ENCODE results near the gene CRLF1.

The CRLF1 gene

DNA sequence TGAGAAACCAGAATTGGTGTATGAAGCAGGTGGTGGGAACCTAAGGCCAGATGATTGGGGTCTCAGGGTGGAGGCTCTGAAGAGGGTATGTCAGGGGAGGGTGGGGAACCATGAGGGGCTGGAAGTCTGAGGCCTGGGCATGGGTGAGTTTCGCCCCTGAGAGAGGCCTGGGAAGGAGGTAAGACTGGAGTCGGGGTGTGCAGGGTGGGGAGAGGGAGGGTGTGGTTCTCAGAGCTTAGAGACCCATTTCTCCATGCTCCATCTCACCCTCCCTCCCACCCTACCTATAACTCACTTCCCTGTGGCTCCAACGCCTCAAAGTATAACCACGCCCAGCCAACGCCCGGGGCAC lies 29.2 kb upstream of the CRLF1 start:
- H3K36me3 ChIP-seq (ENCODE audit: control insufficient read depth, insufficient read depth, low read length) = no peaks in the 10 kb centered on the region
- H3K27me3 ChIP-seq (ENCODE audit: control insufficient read depth, insufficient read depth, low read length) = peaks cover 12% of the 10 kb centered on the region
- no peak overlapping the region for H3K4me3 ChIP-seq (ENCODE audit: low read depth, low read length)
- no peak overlapping the region for H3K9ac ChIP-seq (ENCODE audit: low read length)
- 0 out of 2 replicates have a peak, but pooled peaks cover 4% of the 10 kb centered on the region for H3K4me1 ChIP-seq (ENCODE audit: control insufficient read depth, insufficient read depth, low read length)
- H3K9me3 ChIP-seq (ENCODE audit: control insufficient read depth, insufficient read depth, low read depth, low read length) = no peaks in the 10 kb centered on the region
- no peak overlapping the region for H3K27ac ChIP-seq (ENCODE audit: low read depth, low read length)

DNA sequence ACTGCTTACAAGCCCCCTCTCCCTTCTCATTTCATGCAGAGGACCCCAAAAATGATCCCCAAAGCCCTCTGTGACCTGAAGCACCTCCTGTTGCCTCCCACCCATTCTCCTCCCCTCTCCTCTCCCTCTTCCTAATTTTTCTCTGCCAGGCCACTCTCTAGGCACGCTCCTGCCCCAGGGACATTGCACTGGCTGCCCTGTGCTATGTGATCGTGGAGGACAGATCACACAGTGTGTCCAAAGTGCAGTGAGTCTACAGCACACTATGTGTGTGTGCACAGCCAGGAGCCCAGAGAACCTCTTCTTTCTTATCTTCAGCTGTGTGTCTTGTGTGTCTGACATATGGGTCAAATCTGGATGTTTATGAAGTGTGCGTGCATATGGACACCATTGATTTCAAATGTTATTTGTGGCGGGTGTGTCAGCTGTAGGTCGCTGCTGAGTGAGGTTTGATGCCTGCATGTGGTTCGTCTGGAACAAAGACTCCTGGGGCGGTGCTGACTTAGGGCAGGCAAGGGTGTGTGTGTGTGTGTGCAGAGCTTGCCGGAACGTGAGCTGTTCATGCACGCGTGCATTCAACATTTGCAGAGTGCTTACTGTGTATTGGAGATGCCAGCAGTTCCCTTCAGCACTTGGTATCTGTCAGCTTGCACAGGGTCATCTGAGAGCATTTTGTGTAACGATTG lies 28.2 kb upstream of the CRLF1 start:
- H3K36me3 ChIP-seq (ENCODE audit: control insufficient read depth, insufficient read depth, low read length) = no peaks in the 10 kb centered on the region
- no peak overlapping the region for H3K4me3 ChIP-seq (ENCODE audit: low read depth, low read length)
- H3K27me3 ChIP-seq (ENCODE audit: control insufficient read depth, insufficient read depth, low read length) = peaks cover 12% of the 10 kb centered on the region
- H3K27ac ChIP-seq (ENCODE audit: low read depth, low read length) = no peak overlapping the region
- no peaks in the 10 kb centered on the region for H3K9me3 ChIP-seq (ENCODE audit: control insufficient read depth, insufficient read depth, low read depth, low read length)
- H3K9ac ChIP-seq (ENCODE audit: low read length) = no peak overlapping the region
- H3K4me1 ChIP-seq (ENCODE audit: control insufficient read depth, insufficient read depth, low read length) = 0 out of 2 replicates have a peak, but pooled peaks cover 4% of the 10 kb centered on the region

DNA sequence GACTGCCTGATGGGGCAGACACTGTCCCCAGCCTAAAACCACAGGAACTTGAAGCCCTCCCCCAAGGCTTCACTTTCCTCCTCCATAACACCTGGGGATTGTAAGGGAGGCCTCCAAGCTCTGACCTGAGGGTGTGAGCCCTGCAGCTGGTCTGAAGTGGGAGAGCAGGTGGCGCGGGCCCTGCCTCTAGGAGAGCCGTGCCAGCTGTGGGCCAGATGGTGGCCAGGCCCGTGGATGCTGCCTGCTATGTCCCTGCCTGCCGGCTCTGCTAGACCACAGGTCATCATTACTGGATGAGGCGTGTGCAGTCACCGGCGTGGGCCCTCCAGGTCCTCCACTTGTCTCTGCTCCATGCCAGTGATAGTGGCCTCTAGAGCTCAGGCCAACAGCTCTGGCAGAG lies 26.7 kb upstream of the CRLF1 start:
- peaks cover 17% of the 10 kb centered on the region for H3K27me3 ChIP-seq (ENCODE audit: control insufficient read depth, insufficient read depth, low read length)
- H3K9ac ChIP-seq (ENCODE audit: low read length) = no peak overlapping the region
- no peaks in the 10 kb centered on the region for H3K36me3 ChIP-seq (ENCODE audit: control insufficient read depth, insufficient read depth, low read length)
- no peak overlapping the region for H3K4me3 ChIP-seq (ENCODE audit: low read depth, low read length)
- H3K9me3 ChIP-seq (ENCODE audit: control insufficient read depth, insufficient read depth, low read depth, low read length) = no peaks in the 10 kb centered on the region
- H3K27ac ChIP-seq (ENCODE audit: low read depth, low read length) = no peak overlapping the region
- 0 out of 2 replicates have a peak, but pooled peaks cover 4% of the 10 kb centered on the region for H3K4me1 ChIP-seq (ENCODE audit: control insufficient read depth, insufficient read depth, low read length)

DNA sequence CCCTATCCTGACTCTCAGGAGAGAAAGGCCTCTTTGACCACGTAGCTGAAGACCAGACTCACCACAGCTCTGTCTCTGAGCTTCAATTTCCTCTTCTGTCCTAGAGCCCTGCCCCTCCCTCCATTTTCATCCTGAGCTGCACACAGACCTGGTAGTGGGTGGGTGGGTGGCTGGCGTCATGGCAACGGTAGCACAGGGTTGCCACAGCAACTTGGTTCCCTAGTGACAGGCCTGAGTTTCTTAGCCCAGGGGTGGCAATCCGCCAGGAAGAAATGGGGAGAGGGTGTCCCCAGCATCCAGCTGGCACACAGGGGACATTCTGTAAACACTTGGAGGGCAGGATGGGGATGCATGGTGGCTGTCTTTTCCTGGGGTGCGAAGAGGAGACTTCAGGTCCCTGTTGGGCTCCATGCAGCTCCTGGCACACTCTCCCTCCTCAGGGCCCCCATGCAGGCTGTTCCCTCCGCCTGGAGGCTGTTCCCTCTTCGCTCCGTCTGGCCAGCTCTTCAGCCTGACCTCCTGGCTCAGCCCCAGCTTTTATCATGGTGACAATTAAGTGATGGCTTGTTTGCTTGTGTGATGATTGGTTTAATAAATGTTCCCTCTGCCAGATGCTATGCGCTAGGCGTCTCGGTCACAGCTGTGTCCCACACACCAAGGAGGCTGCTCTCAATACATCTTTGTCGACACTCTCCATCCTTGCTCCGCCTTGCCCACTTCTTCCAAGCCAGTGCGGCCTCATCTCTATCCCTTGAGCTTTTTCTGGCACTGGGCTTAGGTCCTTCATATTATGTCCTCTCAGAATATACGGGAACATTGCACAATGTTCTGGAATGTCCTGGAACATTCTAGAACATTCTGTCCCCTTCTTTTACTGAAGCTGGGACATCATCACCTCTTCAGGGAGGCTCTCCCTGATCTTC lies 22.8 kb upstream of the CRLF1 start:
- Histone ChIP-seq H3K9me3 (ENCODE audit: control insufficient read depth, insufficient read depth, low read depth, low read length) (no peaks in the 10 kb centered on the region), H3K4me1 (ENCODE audit: control insufficient read depth, insufficient read depth, low read length) (no peaks in the 10 kb centered on the region), H3K27ac (ENCODE audit: low read depth, low read length) (no peak overlapping the region), H3K36me3 (ENCODE audit: control insufficient read depth, insufficient read depth, low read length) (no peaks in the 10 kb centered on the region), H3K4me3 (ENCODE audit: low read depth, low read length) (no peak overlapping the region), H3K27me3 (ENCODE audit: control insufficient read depth, insufficient read depth, low read length) (peaks cover 7% of the 10 kb centered on the region; the same call in 1 of the 2 replicates), H3K9ac (ENCODE audit: low read length) (no peak overlapping the region)

DNA sequence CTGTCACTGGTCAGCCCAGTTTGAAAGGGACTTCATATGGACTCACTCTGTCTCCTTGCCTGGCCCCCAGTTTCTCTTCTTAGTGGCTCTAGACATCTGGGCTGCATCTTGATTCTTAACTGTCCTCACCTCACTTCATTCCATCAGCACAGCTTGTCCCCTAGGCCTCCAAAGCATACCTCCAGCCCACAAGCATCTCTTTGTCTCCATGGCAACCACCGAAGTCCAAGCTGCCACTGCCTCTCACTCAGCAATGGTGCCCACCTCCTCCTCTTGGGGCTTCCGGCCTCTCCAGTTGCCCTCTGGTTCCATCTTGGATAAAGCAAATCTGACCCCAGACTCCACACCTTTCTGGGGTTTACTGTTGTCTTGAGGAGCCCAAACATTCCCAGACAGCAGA lies 20.3 kb upstream of the CRLF1 start:
- Histone ChIP-seq H3K27me3 (ENCODE audit: control insufficient read depth, insufficient read depth, low read length) (peaks cover 7% of the 10 kb centered on the region; the same call in 1 of the 2 replicates), H3K4me1 (ENCODE audit: control insufficient read depth, insufficient read depth, low read length) (no peaks in the 10 kb centered on the region), H3K27ac (ENCODE audit: low read depth, low read length) (no peak overlapping the region), H3K36me3 (ENCODE audit: control insufficient read depth, insufficient read depth, low read length) (no peaks in the 10 kb centered on the region), H3K9ac (ENCODE audit: low read length) (no peak overlapping the region), H3K9me3 (ENCODE audit: control insufficient read depth, insufficient read depth, low read depth, low read length) (no peaks in the 10 kb centered on the region), H3K4me3 (ENCODE audit: low read depth, low read length) (no peak overlapping the region)

DNA sequence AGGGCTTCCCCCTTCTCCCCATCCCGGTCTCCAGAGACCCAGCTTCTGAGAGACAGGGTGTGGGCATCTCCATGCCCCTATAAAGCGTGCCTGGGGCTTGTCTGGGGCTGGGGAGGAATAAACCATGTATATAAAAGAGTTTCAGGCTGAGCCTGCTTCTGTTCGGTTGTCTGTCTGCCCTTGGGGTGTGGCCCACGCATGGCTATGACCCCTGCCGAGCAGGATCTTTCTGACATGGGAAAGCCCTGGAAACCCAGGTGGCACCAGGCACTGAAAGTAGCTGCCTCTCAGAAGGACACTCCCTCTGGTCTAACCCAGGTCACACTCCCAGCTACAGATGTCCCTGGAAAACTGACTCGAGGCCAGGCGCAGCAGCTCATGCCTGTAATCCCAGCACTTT lies 14.3 kb upstream of the CRLF1 start:
- Histone ChIP-seq H3K4me1 (ENCODE audit: control insufficient read depth, insufficient read depth, low read length) (no peaks in the 10 kb centered on the region), H3K4me3 (ENCODE audit: low read depth, low read length) (no peak overlapping the region), H3K9ac (ENCODE audit: low read length) (no peak overlapping the region), H3K9me3 (ENCODE audit: control insufficient read depth, insufficient read depth, low read depth, low read length) (no peaks in the 10 kb centered on the region), H3K36me3 (ENCODE audit: control insufficient read depth, insufficient read depth, low read length) (no peaks in the 10 kb centered on the region), H3K27me3 (ENCODE audit: control insufficient read depth, insufficient read depth, low read length) (peaks cover 20% of the 10 kb centered on the region), H3K27ac (ENCODE audit: low read depth, low read length) (no peak overlapping the region)

DNA sequence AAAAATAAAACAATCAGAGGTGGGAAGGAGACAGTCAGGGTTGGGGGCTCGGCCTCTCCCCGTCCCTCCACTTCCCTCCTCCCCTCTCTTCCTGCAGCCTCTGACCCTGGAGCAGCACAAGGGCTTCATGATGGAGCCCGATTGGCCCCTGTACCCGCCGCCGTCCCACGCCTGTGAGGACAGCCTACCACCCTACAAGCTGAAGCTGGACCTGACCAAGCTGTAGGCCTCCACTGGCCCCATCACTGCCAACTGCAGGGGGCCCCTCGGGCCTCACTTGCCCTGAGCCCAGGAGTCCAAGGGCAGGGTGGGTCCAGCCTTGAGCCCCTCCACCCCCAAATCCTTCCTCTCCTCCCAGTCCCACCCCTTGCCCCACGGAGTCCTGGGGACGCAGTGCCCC lies 13.7 kb upstream of the CRLF1 start:
- H3K4me1 ChIP-seq (ENCODE audit: control insufficient read depth, insufficient read depth, low read length) = no peaks in the 10 kb centered on the region
- no peak overlapping the region for H3K9ac ChIP-seq (ENCODE audit: low read length)
- no peak overlapping the region for H3K27ac ChIP-seq (ENCODE audit: low read depth, low read length)
- no peak overlapping the region for H3K4me3 ChIP-seq (ENCODE audit: low read depth, low read length)
- peaks cover 26% of the 10 kb centered on the region for H3K27me3 ChIP-seq (ENCODE audit: control insufficient read depth, insufficient read depth, low read length)
- no peaks in the 10 kb centered on the region for H3K9me3 ChIP-seq (ENCODE audit: control insufficient read depth, insufficient read depth, low read depth, low read length)
- H3K36me3 ChIP-seq (ENCODE audit: control insufficient read depth, insufficient read depth, low read length) = no peaks in the 10 kb centered on the region

DNA sequence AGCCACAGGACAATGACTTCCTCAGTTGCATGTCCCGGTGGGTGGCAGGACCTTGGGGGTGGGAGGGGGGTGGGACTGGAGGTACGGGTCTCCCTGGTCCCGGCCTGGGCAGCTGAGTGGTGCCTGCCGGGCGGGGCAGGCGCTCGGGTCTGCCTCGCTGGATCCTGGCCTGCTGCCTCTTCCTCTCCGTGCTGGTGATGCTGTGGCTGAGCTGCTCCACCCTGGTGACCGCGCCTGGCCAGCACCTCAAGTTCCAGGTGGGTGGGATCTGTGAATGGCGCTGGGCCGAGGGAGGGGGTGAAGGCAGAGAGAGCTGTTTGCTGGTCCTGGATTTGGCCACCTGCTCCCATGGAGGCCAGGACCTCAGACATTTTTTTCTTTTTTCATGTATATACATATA lies 11.6 kb upstream of the CRLF1 start:
- Histone ChIP-seq H3K9me3 (ENCODE audit: control insufficient read depth, insufficient read depth, low read depth, low read length) (no peaks in the 10 kb centered on the region), H3K36me3 (ENCODE audit: control insufficient read depth, insufficient read depth, low read length) (no peaks in the 10 kb centered on the region), H3K4me1 (ENCODE audit: control insufficient read depth, insufficient read depth, low read length) (peaks cover 10% of the 10 kb centered on the region), H3K9ac (ENCODE audit: low read length) (no peak overlapping the region), H3K27me3 (ENCODE audit: control insufficient read depth, insufficient read depth, low read length) (peaks cover 47% of the 10 kb centered on the region), H3K4me3 (ENCODE audit: low read depth, low read length) (no peak overlapping the region), H3K27ac (ENCODE audit: low read depth, low read length) (no peak overlapping the region)

DNA sequence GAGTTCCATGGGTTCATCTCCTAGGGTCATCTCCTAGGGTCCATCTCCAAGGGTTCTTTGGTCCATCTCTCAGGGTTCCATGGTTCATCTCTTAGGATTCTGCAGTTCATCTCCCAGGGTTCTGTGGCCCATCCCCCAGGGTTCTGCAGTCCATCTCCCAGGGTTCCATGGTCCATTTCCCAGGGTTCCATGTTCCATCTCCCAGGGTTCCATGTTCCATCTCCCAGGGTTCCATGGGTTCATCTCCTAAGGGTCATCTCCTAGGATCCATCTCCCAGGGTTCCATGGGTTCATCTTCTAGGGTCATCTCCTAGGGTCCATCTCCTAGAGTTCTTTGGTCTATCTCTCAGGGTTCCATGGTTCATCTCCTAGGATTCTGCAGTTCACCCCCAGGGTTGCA lies 11.0 kb upstream of the CRLF1 start:
- Histone ChIP-seq H3K27ac (ENCODE audit: low read depth, low read length) (no peak overlapping the region), H3K9ac (ENCODE audit: low read length) (no peak overlapping the region), H3K36me3 (ENCODE audit: control insufficient read depth, insufficient read depth, low read length) (no peaks in the 10 kb centered on the region), H3K4me1 (ENCODE audit: control insufficient read depth, insufficient read depth, low read length) (peaks cover 11% of the 10 kb centered on the region), H3K9me3 (ENCODE audit: control insufficient read depth, insufficient read depth, low read depth, low read length) (no peaks in the 10 kb centered on the region), H3K4me3 (ENCODE audit: low read depth, low read length) (no peak overlapping the region), H3K27me3 (ENCODE audit: control insufficient read depth, insufficient read depth, low read length) (peaks cover 54% of the 10 kb centered on the region)

DNA sequence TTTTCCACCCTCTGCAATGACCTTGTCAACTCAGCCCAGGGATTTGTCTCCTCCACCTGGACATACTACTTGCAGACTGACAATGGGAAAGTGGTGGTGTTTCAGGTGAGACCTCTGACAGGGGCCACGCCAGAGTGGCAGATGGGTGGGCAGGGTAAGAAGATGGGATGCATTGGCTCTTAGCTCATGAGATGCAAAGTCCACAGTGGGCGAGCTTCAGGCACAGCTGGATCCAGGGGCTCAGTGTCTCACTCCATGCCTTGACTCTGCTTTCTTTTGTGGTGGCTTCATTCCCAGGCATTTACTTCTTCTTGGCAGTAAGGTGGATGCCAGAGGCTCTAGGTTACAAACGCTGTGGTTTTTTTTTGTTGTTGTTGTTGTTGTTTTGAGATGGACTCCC lies 9.4 kb upstream of the CRLF1 start:
- Histone ChIP-seq H3K4me3 (ENCODE audit: low read depth, low read length) (no peak overlapping the region), H3K36me3 (ENCODE audit: control insufficient read depth, insufficient read depth, low read length) (no peaks in the 10 kb centered on the region), H3K27ac (ENCODE audit: low read depth, low read length) (no peak overlapping the region), H3K4me1 (ENCODE audit: control insufficient read depth, insufficient read depth, low read length) (peaks cover 22% of the 10 kb centered on the region), H3K27me3 (ENCODE audit: control insufficient read depth, insufficient read depth, low read length) (peaks cover 69% of the 10 kb centered on the region), H3K9ac (ENCODE audit: low read length) (no peak overlapping the region), H3K9me3 (ENCODE audit: control insufficient read depth, insufficient read depth, low read depth, low read length) (no peaks in the 10 kb centered on the region)

DNA sequence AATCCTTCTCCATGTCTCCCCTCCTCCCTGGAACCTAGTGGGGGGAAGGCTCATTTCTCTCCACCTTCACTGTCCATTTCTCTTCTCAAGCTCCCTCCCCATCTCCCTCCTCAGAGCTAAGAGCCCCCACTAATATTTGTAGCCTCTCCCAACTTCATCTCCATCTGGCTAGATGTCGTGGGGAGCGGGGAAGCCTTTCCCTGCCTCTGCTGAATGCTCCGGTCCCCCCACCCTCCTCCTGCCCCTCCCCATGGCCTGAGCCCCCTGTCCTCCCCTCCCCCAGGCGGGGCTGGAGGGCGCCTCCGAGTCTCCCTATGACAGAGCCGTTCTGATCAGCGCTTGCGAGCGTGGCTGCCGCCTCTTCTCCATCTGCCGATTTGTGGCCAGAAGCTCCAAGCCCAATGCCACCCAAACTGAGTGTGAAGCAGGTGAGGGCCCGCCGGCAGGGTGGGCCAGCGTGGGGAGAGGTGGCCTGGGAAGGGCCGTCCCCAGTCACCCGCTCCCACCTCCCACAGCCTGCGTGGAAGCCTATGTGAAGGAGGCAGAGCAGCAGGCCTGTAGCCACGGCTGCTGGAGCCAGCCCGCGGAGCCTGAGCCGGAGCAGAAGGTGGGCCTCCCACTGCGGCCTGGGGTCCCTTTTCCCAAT lies 7.1 kb upstream of the CRLF1 start:
- Histone ChIP-seq H3K4me3 (ENCODE audit: low read depth, low read length) (peak overlapping the region; percentile 69), H3K27me3 (ENCODE audit: control insufficient read depth, insufficient read depth, low read length) (peaks cover 91% of the 10 kb centered on the region), H3K4me1 (ENCODE audit: control insufficient read depth, insufficient read depth, low read length) (peaks cover 40% of the 10 kb centered on the region), H3K9me3 (ENCODE audit: control insufficient read depth, insufficient read depth, low read depth, low read length) (no peaks in the 10 kb centered on the region), H3K27ac (ENCODE audit: low read depth, low read length) (no peak overlapping the region), H3K36me3 (ENCODE audit: control insufficient read depth, insufficient read depth, low read length) (no peaks in the 10 kb centered on the region), H3K9ac (ENCODE audit: low read length) (no peak overlapping the region)

All from HUES6 (cell line).